A549 (cell line): ENCODE results near the gene GYPE. TPM values are rescaled to one million over a fixed set of nuclear protein-coding genes. Genes with fewer than 3 reads are reported as not detected.
"Not testable (repeated sequence)": the region's sequence is repeated elsewhere in the genome, so short reads cannot be mapped to it uniquely, and the experiment has no call there.

Experiments
- ATAC-seq, 2 experiments: fragments of 200-7000 bp in 1 of 2; fragments of >200 bp in 1 of 2; cut with Nextera tagmentation in 1 of 2; cut with Tn5 transposase in 1 of 2; 3 replicates each; pipeline versions ENCODE4 v1.8.0 to v1.9.1; 2018 to 2020; ENCODE audit warnings: mild to moderate bottlenecking in 1 of 2, moderate library complexity in 1 of 2
- CTCF ChIA-PET: fragments of 300-600 bp; sonication (Branson Sonifier 250); formaldehyde crosslinking; extraction: SDS; loops from one replicate; lab custom pipeline; 2021; ENCODE audit warnings: antibody characterized with exemption, inconsistent platforms; lab: Yijun Ruan, JAX
- POLR2A ChIA-PET: fragments of 350-600 bp; formaldehyde crosslinking; extraction: SDS; loops from one replicate; lab custom pipeline; 2021; ENCODE audit warnings: antibody characterized with exemption, inconsistent platforms; lab: Yijun Ruan, JAX
- DNase-seq, 2 experiments: peaks; one replicate each; pipeline versions ENCODE4 v3.0.0 to v3.0.0-alpha.2; 2011 to 2016; ENCODE audit warnings: low read depth in 1 of 2, low spot score in 1 of 2
- FAIRE-seq: peaks from 2 replicates; lab custom pipeline; 2011; peaks lifted over from hg19 to GRCh38; lab: Jason Lieb, UNC
- H3K27ac ChIP-seq, 2 experiments: fragments of >200 bp; sonication (Bioruptor Twin); formaldehyde crosslinking; 3 replicates each; pipeline ENCODE4 v1.5.1; 2016 to 2017
- H3K4me1 ChIP-seq: fragments of >200 bp; sonication (Bioruptor Twin); formaldehyde crosslinking; 3 replicates; pipeline ENCODE4 v1.6.1; 2016
- H3K4me2 ChIP-seq: fragments of >200 bp; sonication (Bioruptor Twin); formaldehyde crosslinking; 3 replicates; pipeline ENCODE4 v1.6.1; 2016
- H3K4me3 ChIP-seq: fragments of >200 bp; sonication (Bioruptor Twin); formaldehyde crosslinking; 3 replicates; pipeline ENCODE4 v1.5.1; 2016
- H3K9me3 ChIP-seq: fragments of >200 bp; sonication (Bioruptor Twin); formaldehyde crosslinking; 3 replicates; pipeline ENCODE4 v1.6.1; 2016
- CTCF ChIP-seq: fragments of >200 bp; sonication (Bioruptor Twin); formaldehyde crosslinking; IDR thresholded peaks from 3 replicates; pipeline ENCODE4 v1.5.1; 2016
- MAX ChIP-seq: IDR thresholded peaks from 2 replicates; pipeline ENCODE4 v1.6.1; 2012
- MAZ ChIP-seq: fragments of 150-350 bp; IDR thresholded peaks from 2 replicates; pipeline ENCODE4 v1.6.1; 2014; ENCODE audit warnings: antibody characterized with exemption, low read depth, low read length, borderline replicate concordance
- MYC ChIP-seq: IDR thresholded peaks from 2 replicates; pipeline ENCODE4 v1.6.1; 2012; ENCODE audit warnings: mild to moderate bottlenecking, inconsistent platforms, low read length, improper control_type of control experiment, borderline replicate concordance
- RAD21 ChIP-seq, 2 experiments: fragments of >200 bp in 1 of 2; sonication (Bioruptor Twin) in 1 of 2; formaldehyde crosslinking in 1 of 2; IDR thresholded peaks in 1 of 2; conservative IDR thresholded peaks in 1 of 2; 2 replicates in 1 of 2; 3 replicates in 1 of 2; pipeline ENCODE4 v1.6.1; 2012 to 2018; ENCODE audit warnings: inconsistent platforms in 1 of 2
- SMC3 ChIP-seq: fragments of >200 bp; sonication (Bioruptor Twin); formaldehyde crosslinking; IDR thresholded peaks from 3 replicates; pipeline ENCODE4 v1.6.1; 2018; ENCODE audit warnings: inconsistent platforms
- TP53 ChIP-seq: fragments of 250-450 bp; sonication (Bioruptor Pico); IDR thresholded peaks from 2 replicates; pipeline ENCODE4 v1.5.0; 2021; ENCODE audit warnings: mild to moderate bottlenecking, moderate library complexity
- WGBS: methylation state at CpG from one replicate; pipeline ENCODE4 v1.1.6; 2017; ENCODE audit errors: missing lambda C conversion rate; 5-methylcytosine and 5-hydroxymethylcytosine counted together
- polyA plus RNA-seq, 4 experiments: library from polyadenylated mRNA; depleted of rRNA in 3 of 4; stranded (reverse); fragments of >200 nt; fragmentation: RNase III in 1 of 4; extraction: RNeasy Plus Mini Kit Qiagen cat#74134 plus additional on column Dnase treatment in 1 of 4; gene quantifications; 2 replicates in 3 of 4; 3 replicates in 1 of 4; pipeline ENCODE4 v1.2.3, GENCODE V29; 2011 to 2017

Gene GYPE
- polyA plus RNA-seq, 2 of the 4 experiments (the other 2 are of a cell fraction), result not detected

GRCh38 chr4:143921181-143921580 lies 15.8 kb upstream of the GYPE start:
- CTCF ChIA-PET, result no interaction called here

GRCh38 chr4:143916485-143916884 lies 11.1 kb upstream of the GYPE start:
- H3K27ac ChIP-seq, H3K4me2 ChIP-seq, FAIRE-seq, POLR2A ChIA-PET, ATAC-seq, CTCF ChIA-PET, H3K4me1 ChIP-seq, H3K9me3 ChIP-seq, DNase-seq, H3K4me3 ChIP-seq: not testable (repeated sequence)
- WGBS, result 44% methylated on average over 5 of the region's 5 CpGs

More at GRCh38 chr4:143921181-143921580, 15.8 kb upstream of the GYPE start:
- POLR2A ChIA-PET, result no interaction called here
- Histone ChIP-seq H3K4me1 (no peaks in the 10 kb centered on the region), H3K27ac (no peak overlapping the region), H3K4me2 (no peak overlapping the region), H3K9me3 (no peaks in the 10 kb centered on the region), H3K4me3 (no peak overlapping the region)
- ATAC-seq (no peak), DNase-seq (no peak), FAIRE-seq (no peak)
- TF ChIP-seq MAX, result no peak
- TF ChIP-seq SMC3, result no peak
- no peak for TF ChIP-seq TP53 (CRISPR knock-in tag)
- no peak for TF ChIP-seq MYC
- TF ChIP-seq MAZ, result no peak
- 43% methylated on average over 6 of the region's 6 CpGs for WGBS

GRCh38 chr4:143912478-143912877 lies 7.1 kb upstream of the GYPE start:
- ATAC-seq, DNase-seq, H3K9me3 ChIP-seq, H3K4me2 ChIP-seq, H3K27ac ChIP-seq, H3K4me3 ChIP-seq, CTCF ChIA-PET, H3K4me1 ChIP-seq, FAIRE-seq, POLR2A ChIA-PET: not testable (repeated sequence)
- WGBS, result 24% methylated on average over 2 of the region's 2 CpGs

- CTCF ChIA-PET, H3K9me3 ChIP-seq, H3K4me3 ChIP-seq, DNase-seq, FAIRE-seq, H3K4me2 ChIP-seq, H3K27ac ChIP-seq, ATAC-seq, H3K4me1 ChIP-seq, POLR2A ChIA-PET: not testable (repeated sequence)
- WGBS, result 71% methylated on average over 52 of the region's 59 CpGs
Measured at GRCh38 chr4:143911528-143912417, 6.4 kb upstream of the GYPE start.

GRCh38 chr4:143910906-143911305 lies 5.5 kb upstream of the GYPE start:
- POLR2A ChIA-PET, H3K4me2 ChIP-seq, H3K4me1 ChIP-seq, H3K9me3 ChIP-seq, CTCF ChIA-PET, DNase-seq, FAIRE-seq, H3K4me3 ChIP-seq, ATAC-seq, H3K27ac ChIP-seq: not testable (repeated sequence)
- whole genome bisulfite sequencing, result 0% methylated on average over 2 of the region's 2 CpGs

- WGBS, result 1% methylated on average over 3 of the region's 3 CpGs
- H3K9me3 ChIP-seq, H3K4me2 ChIP-seq, H3K27ac ChIP-seq, CTCF ChIA-PET, H3K4me1 ChIP-seq, FAIRE-seq, POLR2A ChIA-PET, H3K4me3 ChIP-seq: not testable (repeated sequence)
- TF ChIP-seq CTCF (peak; percentile 9; the same call in 1 of the 3 replicates), RAD21 (conservative IDR thresholded peaks at IDR 0.05 in 1 of 2, IDR thresholded peaks at IDR 0.05 in 1 of 2) (peak in 1 of 2 experiments; percentile 18; a peak in 1 of 5 replicates)
- ATAC-seq (peak in 1 of 2 experiments; percentile 74; a peak in 3 of 6 replicates), DNase-seq (peak in 1 of 2 experiments; percentile 10)
Measured at GRCh38 chr4:143907811-143908210, 2.5 kb upstream of the GYPE start.

- FAIRE-seq, ATAC-seq, POLR2A ChIA-PET, DNase-seq, CTCF ChIA-PET, H3K4me1 ChIP-seq, H3K4me3 ChIP-seq, H3K27ac ChIP-seq, H3K9me3 ChIP-seq, H3K4me2 ChIP-seq: not testable (repeated sequence)
Measured at GRCh38 chr4:143904431-143904830, 928 bp downstream of the GYPE start.

GRCh38 chr4:143890323-143890722 lies 15.0 kb downstream of the GYPE start:
- H3K4me2 ChIP-seq, POLR2A ChIA-PET, CTCF ChIA-PET, H3K4me3 ChIP-seq, DNase-seq, H3K27ac ChIP-seq, H3K9me3 ChIP-seq, H3K4me1 ChIP-seq, ATAC-seq, FAIRE-seq: not testable (repeated sequence)
- 69% methylated on average over 4 of the region's 4 CpGs for WGBS

- H3K9me3 ChIP-seq, POLR2A ChIA-PET, H3K27ac ChIP-seq, FAIRE-seq, CTCF ChIA-PET, ATAC-seq, H3K4me3 ChIP-seq, H3K4me1 ChIP-seq, H3K4me2 ChIP-seq, DNase-seq: not testable (repeated sequence)
- WGBS, result no CpG with 5 or more reads among the region's 3 CpGs
Measured at GRCh38 chr4:143888189-143888588, 17.2 kb downstream of the GYPE start.
